Measurements from ENCODE around the gene IL17A.
A peak's percentile ranks its signal among the peaks of the same experiment; 100 is the strongest.

The IL17A gene

DNA sequence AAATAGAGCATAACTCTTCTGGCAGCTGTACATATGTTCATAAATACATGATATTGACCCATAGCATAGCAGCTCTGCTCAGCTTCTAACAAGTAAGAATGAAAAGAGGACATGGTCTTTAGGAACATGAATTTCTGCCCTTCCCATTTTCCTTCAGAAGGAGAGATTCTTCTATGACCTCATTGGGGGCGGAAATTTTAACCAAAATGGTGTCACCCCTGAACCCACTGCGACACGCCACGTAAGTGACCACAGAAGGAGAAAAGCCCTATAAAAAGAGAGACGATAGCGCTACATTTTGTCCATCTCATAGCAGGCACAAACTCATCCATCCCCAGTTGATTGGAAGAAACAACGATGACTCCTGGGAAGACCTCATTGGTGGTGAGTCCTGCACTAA, at the start of gene IL17A:
IL17A (plus strand) TSS at position 301 of the 400 bp plus-strand sequence; CDS start at position 358, 57 bp downstream.
- no peak for DNase-seq

DNA sequence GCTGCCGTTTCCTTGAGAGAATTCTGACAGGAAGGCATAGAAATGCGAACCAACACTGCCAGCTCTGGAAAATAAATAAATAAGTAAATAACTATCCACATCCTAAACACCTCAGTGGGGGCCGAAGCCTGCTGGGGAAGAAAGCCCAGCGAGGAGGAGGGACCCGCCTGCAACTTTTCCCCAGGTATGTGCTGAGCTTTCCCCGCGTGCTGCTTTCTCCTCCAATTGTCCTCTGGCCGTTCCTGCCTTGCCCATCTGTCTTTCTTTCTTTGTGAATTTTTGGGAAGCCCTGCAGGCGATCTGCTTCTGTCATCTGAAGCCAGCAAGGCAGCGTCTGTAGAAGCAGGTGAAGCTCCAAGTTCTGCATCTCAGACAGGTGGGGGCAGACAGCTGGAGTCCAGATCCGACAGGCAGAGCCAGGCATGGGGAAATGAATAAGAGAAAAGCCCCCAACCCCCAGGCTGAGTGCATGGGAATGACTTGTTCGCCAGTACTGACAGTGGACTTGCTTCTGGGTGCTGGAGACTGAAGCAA, 49.2 kb upstream of the IL17A start:
- DNase-seq: no peak

- DNase-seq: no peak
Measured at GRCh38 chr6:52138284-52138683, 47.9 kb upstream of the IL17A start.

- DNase-seq: no peak
Measured at GRCh38 chr6:52139985-52140680, 46.0 kb upstream of the IL17A start.

DNA sequence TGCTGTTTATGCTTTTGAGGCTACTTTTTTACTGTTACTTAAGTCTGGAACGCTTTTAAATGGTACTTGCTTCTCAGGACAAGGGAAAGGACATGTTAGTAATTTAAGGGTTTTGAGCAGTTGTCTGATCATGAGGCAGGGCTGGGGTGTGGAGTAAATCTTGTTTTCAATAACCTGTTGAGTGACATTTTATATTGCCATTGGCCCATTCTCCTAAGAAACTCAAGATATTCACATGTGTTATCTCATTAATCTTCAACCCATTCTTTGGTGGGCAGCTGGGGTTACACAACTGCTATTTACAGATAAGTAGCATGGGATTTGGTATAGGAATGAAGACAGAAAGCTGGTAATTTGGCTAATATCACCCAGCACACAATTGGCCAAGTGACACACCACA, 44.6 kb upstream of the IL17A start:
- DNase-seq: no peak

DNA sequence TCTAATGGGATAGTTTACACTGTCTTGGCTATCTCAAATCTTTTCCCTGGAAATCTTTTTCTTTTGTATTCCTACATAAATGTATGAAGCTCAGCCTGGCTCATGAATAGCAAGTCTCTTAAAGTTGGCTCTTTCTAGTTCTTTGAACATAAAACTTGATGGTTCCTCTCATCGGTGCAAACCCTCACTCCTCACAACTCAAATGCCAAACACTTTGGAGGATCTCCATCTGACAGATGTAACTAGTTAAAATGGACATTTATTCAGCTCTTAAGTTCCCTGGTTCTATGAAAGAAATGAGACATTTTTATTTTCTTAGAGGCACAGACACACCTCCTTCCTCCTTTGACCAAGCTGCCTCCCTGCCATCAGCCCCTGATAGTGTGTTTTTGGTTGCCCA, 43.6 kb upstream of the IL17A start:
- no peak for DNase-seq

DNA sequence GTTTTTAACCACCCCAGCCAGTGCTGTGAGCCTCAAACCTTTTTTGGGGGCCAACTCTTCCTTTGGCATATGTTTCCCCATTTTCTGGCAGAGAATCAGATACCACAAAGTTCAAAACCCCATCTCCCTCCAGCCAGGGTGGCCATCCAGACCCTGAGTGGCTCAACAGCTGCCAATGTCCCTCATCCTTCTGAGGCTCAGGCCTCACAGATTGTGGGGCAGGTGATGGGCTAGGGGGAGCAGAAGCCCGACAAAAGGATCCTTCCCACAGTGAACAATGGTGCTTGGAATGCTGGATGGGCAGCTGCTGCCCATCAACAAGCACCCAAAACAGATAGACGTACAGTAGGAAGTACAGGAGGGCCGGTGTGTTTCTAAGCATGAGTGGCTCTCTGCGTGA, 42.6 kb upstream of the IL17A start:
- no peak for DNase-seq

DNA sequence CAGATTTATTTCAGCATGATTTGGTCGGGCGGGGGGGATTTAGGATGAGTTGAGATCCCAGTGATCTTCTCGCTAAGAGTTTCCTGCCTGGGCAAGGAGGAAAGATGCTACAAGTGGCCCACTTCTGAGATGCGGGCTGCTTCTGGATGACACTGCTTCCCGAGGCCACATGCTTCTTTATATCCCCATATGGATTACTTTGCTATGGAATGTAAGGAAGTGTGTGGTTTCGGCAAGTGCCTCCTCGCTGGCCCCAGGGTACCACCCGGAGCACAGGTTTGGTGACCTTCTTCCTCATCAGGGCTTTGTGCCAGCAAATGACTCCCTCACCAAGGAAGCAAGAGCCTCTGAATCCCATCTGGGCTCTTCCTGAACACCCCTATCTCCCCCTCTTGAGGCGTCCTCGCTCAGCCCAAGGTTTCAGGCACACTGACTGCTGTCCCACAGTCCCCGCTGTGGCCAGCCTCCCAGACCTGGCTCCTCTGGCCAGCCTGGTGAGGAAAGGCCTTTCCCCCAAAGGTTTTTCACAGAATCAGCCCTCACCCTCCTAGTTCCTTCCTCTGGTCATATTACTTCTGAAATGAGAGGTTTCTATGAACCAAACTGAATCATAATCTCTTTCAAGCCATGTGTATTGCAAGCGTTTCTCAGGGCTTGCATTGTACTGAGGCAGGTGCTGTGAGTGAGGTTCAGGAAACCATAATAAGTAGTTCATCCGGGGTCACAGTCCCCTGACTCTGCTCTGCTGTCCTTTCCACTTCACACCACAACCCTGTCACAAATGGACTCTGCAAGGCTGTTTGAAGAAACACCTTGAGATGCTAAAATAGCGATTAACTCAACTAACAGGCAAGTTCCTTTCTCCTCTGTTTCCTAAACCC, 41.7 kb upstream of the IL17A start:
- no peak for DNase-seq

DNA sequence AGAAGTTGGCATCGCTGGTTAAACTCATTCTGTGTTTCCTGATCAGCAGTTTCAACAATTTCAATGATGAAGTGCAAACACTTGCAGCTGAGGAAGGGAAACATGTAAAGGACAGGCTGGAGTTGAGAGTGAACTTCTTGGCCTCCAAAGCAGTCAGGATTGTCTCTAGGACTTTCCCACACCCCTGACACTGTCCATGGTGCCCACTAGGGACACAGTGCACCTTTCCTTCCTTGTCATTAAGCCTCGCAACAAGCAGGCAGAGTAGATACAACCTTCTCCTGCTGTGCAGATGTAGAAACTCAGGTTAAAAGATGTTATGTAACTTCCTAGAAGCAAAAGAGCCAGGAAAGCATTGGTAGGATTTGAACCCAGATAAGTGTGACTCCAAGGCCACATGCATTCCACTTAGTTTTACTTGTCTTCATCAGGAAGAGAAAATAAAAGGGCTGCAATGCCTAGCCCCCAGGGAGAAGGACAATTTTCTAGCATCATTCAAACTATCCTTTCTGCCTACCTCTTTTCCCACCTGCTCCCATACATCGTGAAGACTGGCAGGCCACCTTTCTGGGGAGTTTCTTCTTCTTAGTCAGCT, 39.2 kb upstream of the IL17A start:
- no peak for DNase-seq

DNA sequence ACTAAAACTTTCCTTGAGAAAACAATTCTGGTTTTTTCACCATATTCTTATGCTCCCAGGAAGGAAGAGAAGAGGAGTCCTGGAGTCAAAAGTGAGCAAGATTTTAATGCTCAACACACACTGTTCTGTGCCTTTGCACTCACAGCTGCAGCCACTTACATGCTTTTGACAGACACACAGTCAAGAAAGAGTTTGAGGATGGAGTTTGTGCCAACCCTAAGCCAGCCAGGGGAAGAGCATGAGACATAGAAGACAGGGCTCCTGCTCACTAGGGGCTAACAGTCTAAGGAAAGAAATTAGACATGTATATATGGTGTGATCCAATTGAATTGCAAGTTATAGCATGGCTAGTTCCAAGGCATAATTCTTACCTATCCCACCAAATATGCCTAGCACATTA, 37.1 kb upstream of the IL17A start:
- no peak for DNase-seq

GRCh38 chr6:52149949-52150348, 36.2 kb upstream of the IL17A start:
- DNase-seq: no peak

- no peak for DNase-seq
Measured at GRCh38 chr6:52152070-52152423, 34.1 kb upstream of the IL17A start.

GRCh38 chr6:52152711-52153160, 33.4 kb upstream of the IL17A start:
- no peak for DNase-seq

GRCh38 chr6:52154381-52154780, 31.8 kb upstream of the IL17A start:
- no peak for DNase-seq

- DNase-seq: peak; percentile 18
Measured at GRCh38 chr6:52155791-52156576, 30.2 kb upstream of the IL17A start.

DNA sequence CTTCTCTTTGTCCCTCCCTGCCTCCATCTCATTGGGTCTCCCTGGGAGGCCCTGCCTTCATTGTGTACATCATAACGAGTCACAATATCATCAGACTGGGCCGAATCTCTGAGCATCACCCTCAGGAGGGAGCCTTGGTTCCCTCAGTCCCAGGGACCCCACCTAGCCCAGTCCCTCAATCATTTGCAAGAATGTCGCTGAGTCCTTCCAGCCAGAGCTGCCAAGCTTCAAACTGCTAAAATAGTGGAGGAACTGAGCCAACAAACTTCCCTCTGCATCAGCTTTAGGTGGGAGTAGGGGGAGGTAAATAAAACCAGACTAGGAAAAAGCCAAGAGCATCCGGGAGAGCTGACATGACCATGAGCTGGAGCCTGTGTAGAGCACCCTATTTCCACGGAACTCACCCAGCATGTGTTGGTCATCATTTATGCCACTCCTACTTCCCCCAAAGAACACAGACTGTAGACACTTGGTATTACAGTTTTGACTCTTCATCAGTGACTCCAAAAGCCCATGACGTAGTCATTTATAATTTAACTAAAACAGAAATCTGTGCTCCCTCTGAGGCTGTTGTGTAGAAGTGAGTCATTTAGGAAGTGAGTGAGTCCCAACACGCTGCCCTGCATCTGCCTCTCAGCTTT, 28.8 kb upstream of the IL17A start:
- DNase-seq: peak; percentile 71

GRCh38 chr6:52160472-52161104, 25.6 kb upstream of the IL17A start:
- DNase-seq: peak; percentile 41

DNA sequence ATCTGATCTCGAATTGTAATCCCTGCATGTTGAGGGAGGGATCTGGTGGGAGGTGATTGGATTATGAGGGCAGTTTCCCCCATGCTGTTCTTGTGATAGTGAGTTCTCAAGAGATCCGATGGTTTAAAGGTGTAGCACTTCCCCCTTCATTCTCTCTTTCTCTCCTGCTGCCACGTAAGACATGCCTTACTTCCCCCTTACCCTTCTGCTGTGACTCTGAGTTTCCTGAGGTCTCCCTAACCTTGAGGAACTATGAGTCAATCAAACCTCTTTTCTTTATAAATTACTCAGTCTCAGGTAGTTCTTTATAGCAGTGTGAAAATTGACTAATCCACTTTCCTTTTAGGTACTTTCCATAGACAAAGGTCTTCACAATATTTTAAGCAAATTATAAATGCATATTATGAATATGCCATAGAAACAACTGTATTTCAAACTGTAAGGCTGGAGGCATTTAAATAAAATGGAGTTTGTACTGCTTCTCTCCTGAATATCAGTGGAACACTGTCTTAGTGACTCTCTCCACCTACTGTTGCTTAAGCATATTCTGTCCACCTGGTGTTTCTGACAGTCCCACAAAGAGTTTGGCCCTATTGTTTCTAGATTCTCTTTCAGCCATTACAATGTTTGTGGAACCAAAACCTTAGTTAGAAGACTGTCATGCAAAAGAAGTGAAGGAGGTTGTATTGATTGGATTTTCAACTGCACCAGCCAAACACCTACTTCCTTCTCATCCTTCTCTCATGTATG, 24.3 kb upstream of the IL17A start:
- DNase-seq: peak; percentile 36

GRCh38 chr6:52162940-52163908, 23.0 kb upstream of the IL17A start:
- DNase-seq: no peak
